Activated naive CD8-positive, alpha-beta T cell treated with anti-CD3 and anti-CD28 coated beads, Interleukin-2, amount 10 ng/mL, durations not matched to agents 7 days and 5 days (primary cell): ENCODE results near the gene NHLRC2. TPM values are rescaled to one million over a fixed set of nuclear protein-coding genes. Genes with fewer than 3 reads are reported as not detected.

ENCODE experiments used
- ATAC-seq: fragments of 150-1000 bp; cut with Tn5 transposase; one replicate; pipeline ENCODE4 v1.10.0; 2021; ENCODE audit warnings: low read depth, moderate library complexity
- POLR2A ChIA-PET: fragments of 350-600 bp; sonication (Branson Sonifier 250); formaldehyde crosslinking; loops from one replicate; lab custom pipeline; 2021; ENCODE audit warnings: antibody characterized with exemption; lab: Charles Lee
- DNase-seq: peaks from one replicate; pipeline ENCODE4 v3.0.0; 2021
- H3K27ac Mint-ChIP-seq: one replicate; pipeline ENCODE4 v1.8.0; 2022; ENCODE audit warnings: mild to moderate bottlenecking, mixed read lengths
- H3K27me3 Mint-ChIP-seq: one replicate; pipeline ENCODE4 v1.8.0; 2022; ENCODE audit warnings: mild to moderate bottlenecking, moderate library complexity, mixed read lengths
- H3K36me3 Mint-ChIP-seq: one replicate; pipeline ENCODE4 v1.8.0; 2021; ENCODE audit warnings: mild to moderate bottlenecking, mixed read lengths
- H3K4me1 Mint-ChIP-seq: one replicate; pipeline ENCODE4 v1.8.0; 2021; ENCODE audit warnings: mixed read lengths
- H3K4me3 Mint-ChIP-seq: one replicate; pipeline ENCODE4 v1.8.0; 2022; ENCODE audit warnings: mild to moderate bottlenecking, moderate library complexity, mixed read lengths
- H3K9me3 Mint-ChIP-seq: one replicate; pipeline ENCODE4 v1.8.0; 2021; ENCODE audit warnings: mixed read lengths
- total RNA-seq, 2 experiments: library from RNA; stranded (reverse); gene quantifications; one replicate each; pipeline ENCODE4 v1.2.3, GENCODE V29; 2021

Gene NHLRC2
- total RNA-seq, 2 experiments from 2014 or later: 26.3 to 26.5 TPM

DNA sequence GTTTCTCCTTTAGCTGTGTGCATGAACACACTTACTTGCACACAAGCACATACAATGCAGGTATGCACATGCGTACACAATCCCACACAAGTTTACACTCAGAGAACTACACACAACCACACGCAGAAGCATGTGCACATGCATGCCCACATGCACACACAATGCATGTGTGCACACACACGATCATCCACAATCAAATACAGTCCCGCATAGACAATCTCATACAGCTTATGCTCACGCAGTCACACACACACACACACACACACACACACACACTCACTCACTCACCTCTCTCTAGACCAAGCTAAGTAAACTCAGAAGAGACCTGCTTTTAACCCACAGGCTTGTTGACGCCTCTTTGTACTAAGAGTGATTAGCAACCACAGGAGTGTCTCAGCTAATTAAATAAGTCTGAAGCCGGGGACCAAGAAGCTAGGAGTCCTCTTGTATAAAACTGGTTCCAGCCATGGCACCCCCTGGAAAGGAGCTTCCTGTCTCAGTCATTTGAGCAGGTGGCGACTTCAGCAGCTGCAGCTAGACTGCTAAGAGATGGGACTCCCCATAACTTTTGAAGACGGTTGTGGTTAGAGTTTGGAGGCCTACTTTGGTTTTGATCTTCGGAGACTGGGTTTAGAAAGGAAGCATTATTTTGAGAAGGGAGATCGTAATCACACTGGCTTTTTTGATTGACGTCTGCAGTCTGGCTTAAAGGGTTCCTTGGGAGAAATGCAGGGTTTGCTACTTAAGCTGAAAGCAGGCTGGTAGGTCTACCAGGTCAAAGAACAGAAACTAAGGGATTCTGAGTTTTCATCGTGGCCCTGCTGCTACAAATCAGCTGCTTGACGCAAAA is 106.9 kb downstream of the NHLRC2 start:
- ATAC-seq (peak; percentile 93), DNase-seq (peak; percentile 56)
- Mint-ChIP-seq H3K36me3 (peaks cover 6% of the 10 kb centered on the region), H3K4me3 (peak overlapping the region; percentile 66), H3K4me1 (peaks cover 26% of the 10 kb centered on the region), H3K9me3 (peaks cover 9% of the 10 kb centered on the region), H3K27ac (peak overlapping the region; percentile 81), H3K27me3 (peaks cover 15% of the 10 kb centered on the region)
- POLR2A ChIA-PET: interaction anchor here (0.5 to 3.0 kb wide), 8 partner anchors 11 to 281 kb away, joined by 3 to 13 read pairs (median 3); partner anchors contain the start of genes CCDC186 and DCLRE1A

DNA sequence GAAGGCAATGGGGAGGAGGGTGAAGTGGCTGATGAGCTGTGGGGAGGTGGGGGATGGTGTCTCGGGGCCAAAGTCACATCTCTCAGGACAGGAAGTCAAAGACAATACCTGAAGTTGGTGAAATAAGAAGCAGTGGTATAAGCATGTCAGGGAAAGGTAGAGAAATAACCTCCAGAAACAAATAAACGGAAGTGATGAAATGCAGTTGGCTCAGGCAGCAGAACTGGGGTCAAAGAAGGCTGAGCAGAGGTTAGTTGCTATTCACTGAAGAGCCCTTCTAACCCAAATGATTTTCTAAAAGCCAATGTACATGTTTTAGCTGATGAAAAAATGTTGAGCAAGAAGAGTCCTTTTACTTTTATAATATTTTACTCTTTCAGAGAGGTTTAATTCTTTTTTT is 110.6 kb downstream of the NHLRC2 start:
- Mint-ChIP-seq H3K4me3 (no peak overlapping the region), H3K27me3 (peaks cover 5% of the 10 kb centered on the region), H3K27ac (no peak overlapping the region), H3K36me3 (peaks cover 6% of the 10 kb centered on the region), H3K9me3 (peaks cover 13% of the 10 kb centered on the region), H3K4me1 (peaks cover 21% of the 10 kb centered on the region)
- POLR2A ChIA-PET: no interaction called here
- DNase-seq: no peak
- ATAC-seq: no peak

DNA sequence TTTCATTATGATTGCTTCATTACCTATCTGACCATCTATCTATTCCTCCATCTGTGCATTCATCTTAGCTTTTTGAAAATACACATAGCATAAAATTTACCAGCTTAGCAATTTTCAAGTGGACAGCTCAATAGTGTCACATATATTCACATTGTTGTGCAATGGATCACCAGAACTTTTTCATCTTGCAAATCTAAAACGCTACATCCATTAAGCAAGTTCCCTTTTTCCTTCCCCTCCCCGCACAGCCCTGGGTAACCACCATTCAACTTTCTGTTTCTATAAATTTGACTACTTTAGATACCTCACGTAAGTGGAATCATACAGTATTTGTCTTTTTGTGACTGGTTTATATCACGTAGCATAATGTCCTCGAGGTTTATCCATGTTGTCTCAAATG is 111.2 kb downstream of the NHLRC2 start:
- peaks cover 13% of the 10 kb centered on the region for H3K9me3 Mint-ChIP-seq
- no peak for DNase-seq

More for the DNA sequence above, 111.2 kb downstream of the NHLRC2 start:
- Mint-ChIP-seq H3K27ac (no peak overlapping the region), H3K4me3 (no peak overlapping the region), H3K36me3 (peaks cover 5% of the 10 kb centered on the region), H3K4me1 (peaks cover 16% of the 10 kb centered on the region), H3K27me3 (peaks cover 8% of the 10 kb centered on the region)
- no peak for ATAC-seq
- POLR2A ChIA-PET: no interaction called here

Other genes starting within 250 kb of the NHLRC2 start
- not detected for gene NRAP, start 190.6 kb upstream of the NHLRC2 start, total RNA-seq
- 10 to 100 TPM; 32.6 to 35.9 TPM for gene CASP7, start 174.7 kb upstream of the NHLRC2 start, total RNA-seq
- not detected for gene PLEKHS1, start 103.0 kb upstream of the NHLRC2 start, total RNA-seq
- gene DCLRE1A, start 579 bp upstream of the NHLRC2 start, total RNA-seq: 10 to 100 TPM; 12.2 to 12.8 TPM
- 1 to 10 TPM in 1 of 2 experiments, under 1 TPM in 1; 0.91 to 1.0 TPM for gene ADRB1, start 189.2 kb downstream of the NHLRC2 start, total RNA-seq